KG1 (cell line): ENCODE results near the gene ANO1.

ENCODE experiments used
- DNase-seq: peaks from one replicate; lab custom pipeline; 2025; lab: John Stamatoyannopoulos, UW

The ANO1 gene

GRCh38 chr11:70164705-70165104, 86.6 kb downstream of the ANO1 start:
- no peak for DNase-seq

GRCh38 chr11:70167120-70167519, 89.0 kb downstream of the ANO1 start:
- no peak for DNase-seq

- no peak for DNase-seq
Observed at GRCh38 chr11:70167723-70168404, 89.7 kb downstream of the ANO1 start.

GRCh38 chr11:70168405-70168754, 90.3 kb downstream of the ANO1 start:
- DNase-seq: no peak

GRCh38 chr11:70169127-70169526, 91.0 kb downstream of the ANO1 start:
- DNase-seq: no peak

- DNase-seq: no peak
Observed at GRCh38 chr11:70169632-70170031, 91.5 kb downstream of the ANO1 start.

- no peak for DNase-seq
Observed at GRCh38 chr11:70170596-70171210, 92.6 kb downstream of the ANO1 start.

- DNase-seq: no peak
Observed at GRCh38 chr11:70173018-70173417, 94.9 kb downstream of the ANO1 start.

- DNase-seq: no peak
Observed at GRCh38 chr11:70174547-70175235, 96.6 kb downstream of the ANO1 start.

- no peak for DNase-seq
Observed at GRCh38 chr11:70175236-70175698, 97.2 kb downstream of the ANO1 start.

GRCh38 chr11:70176940-70177689, 99.0 kb downstream of the ANO1 start:
- DNase-seq: peak; percentile 5

GRCh38 chr11:70180906-70181305, 102.8 kb downstream of the ANO1 start:
- no peak for DNase-seq

GRCh38 chr11:70182266-70182665, 104.1 kb downstream of the ANO1 start:
- no peak for DNase-seq

GRCh38 chr11:70183032-70183431, 104.9 kb downstream of the ANO1 start:
- no peak for DNase-seq

GRCh38 chr11:70183483-70184176, 105.5 kb downstream of the ANO1 start:
- no peak for DNase-seq

- DNase-seq: no peak
Observed at GRCh38 chr11:70184396-70184795, 106.3 kb downstream of the ANO1 start.

GRCh38 chr11:70185348-70186055, 107.4 kb downstream of the ANO1 start:
- no peak for DNase-seq

GRCh38 chr11:70186420-70186819, 108.3 kb downstream of the ANO1 start:
- no peak for DNase-seq

GRCh38 chr11:70186936-70187335, 108.8 kb downstream of the ANO1 start:
- DNase-seq: no peak

GRCh38 chr11:70187771-70188170, 109.7 kb downstream of the ANO1 start:
- no peak for DNase-seq

GRCh38 chr11:70189622-70190021, 111.5 kb downstream of the ANO1 start:
- DNase-seq: no peak
